ENCODE data around the gene CNTNAP2. TPM values are rescaled to one million over a fixed set of nuclear protein-coding genes. Genes with fewer than 3 reads are reported as not detected.

The CNTNAP2 gene
- total and polyA plus RNA-seq, 9 of the 15 experiments (the other 6 are each of a cell fraction or from before 2014, with no cell fraction given) = 0.04 to 0.62 (median 0.09) TPM; not detected in 4

DNA sequence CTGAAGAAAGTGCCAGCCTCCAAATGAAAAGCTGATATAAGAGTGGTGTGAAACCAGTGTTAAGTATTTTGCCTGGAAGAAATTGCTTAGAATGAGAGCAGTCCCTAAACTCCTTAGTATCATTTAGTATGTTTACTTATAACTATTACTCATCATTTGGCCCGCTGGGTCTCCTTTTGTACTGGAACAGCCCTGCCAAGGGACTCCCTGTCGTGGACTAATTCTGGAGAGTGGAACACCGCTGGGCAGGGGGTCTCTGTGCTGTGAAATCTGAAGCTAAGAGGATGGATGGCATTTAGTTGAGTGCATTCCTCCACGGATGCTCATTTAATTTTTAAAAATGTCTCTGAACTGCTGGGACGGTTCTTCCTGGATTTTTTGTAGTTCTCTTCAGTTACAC is 1584.1 kb downstream of the CNTNAP2 start:
- CTCF ChIA-PET (ENCODE audit: low intra/inter-chr PET ratio) = no interaction called here
- H2AFZ ChIP-seq (ENCODE audit: low read depth, low read length) = no peak overlapping the region
- no TSS peak for BruUV-seq (replicated peaks)
- no peaks in the 10 kb centered on the region for H4K20me1 ChIP-seq (replicated peaks; ENCODE audit: control insufficient read depth, insufficient read depth, low read length)
- H3K4me2 ChIP-seq (ENCODE audit: insufficient read depth, low read length) = no peak overlapping the region
- no peak overlapping the region for H3K9ac ChIP-seq (ENCODE audit: insufficient read depth in 1 of 2, low read depth in 2 of 2, low read length in 2 of 2)
- WGBS (ENCODE audit: insufficient coverage, low coverage, missing lambda C conversion rate) = 0% methylated on average over 5 of the region's 5 CpGs
- no peak overlapping the region for H3K27ac ChIP-seq (ENCODE audit: extremely low read depth, low read depth, low read length)
- H3K27me3 ChIP-seq (ENCODE audit: control insufficient read depth in 2 of 2, insufficient read depth in 2 of 2, low read length in 2 of 2) = no peaks in the 10 kb centered on the region
- H3K9me3 ChIP-seq (replicated peaks; ENCODE audit: control insufficient read depth, insufficient read depth, low read depth, low read length) = no peaks in the 10 kb centered on the region; the same call in 1 of the 2 replicates
- in situ Hi-C loops (cut with MboI) = no loop called here
- intact Hi-C loops (cut with micrococcal nuclease) = no loop called here
- POLR2A ChIA-PET = no interaction called here
- H3K36me3 ChIP-seq (ENCODE audit: control insufficient read depth, insufficient read depth, low read length) = no peaks in the 10 kb centered on the region
- H3K4me3 ChIP-seq = no peak overlapping the region
- no peaks in the 10 kb centered on the region for H3K79me2 ChIP-seq (ENCODE audit: control insufficient read depth, insufficient read depth, low read length)
- ATAC-seq (no peak), DNase-seq (ENCODE audit: extremely low read depth in 1 of 4, low spot score in 3 of 4) (no peak), FAIRE-seq (no peak)
- no peaks in the 10 kb centered on the region for H3K9me1 ChIP-seq (ENCODE audit: control insufficient read depth, insufficient read depth, low read length)
- H3K4me1 ChIP-seq (replicated peaks in 1 of 2; ENCODE audit: control insufficient read depth in 2 of 2, insufficient read depth in 2 of 2, low read length in 2 of 2) = no peaks in the 10 kb centered on the region
- TF ChIP-seq PCBP1 (IDR thresholded peaks at IDR 0.05; ENCODE audit: low read depth, low read length, poor library complexity, severe bottlenecking) (no peak), SRF (CRISPR knock-in tag; IDR thresholded peaks at IDR 0.05) (no peak), TAF1 (IDR thresholded peaks at IDR 0.05; ENCODE audit: control insufficient read depth, extremely low read depth, insufficient read depth, low read length, severe bottlenecking) (no peak), MYC (IDR thresholded peaks at IDR 0.05; ENCODE audit: low read depth, low read length) (no peak), MYC (CRISPR knock-in tag; IDR thresholded peaks at IDR 0.05; ENCODE audit: borderline replicate concordance, low read depth) (no peak), ZNF384 (IDR thresholded peaks at IDR 0.05; ENCODE audit: low read depth, low read length) (no peak), KLF1 (tag; IDR thresholded peaks at IDR 0.05) (no peak), CSDE1 (IDR thresholded peaks at IDR 0.05) (no peak), RBM39 (optimal IDR thresholded peaks at IDR 0.05; ENCODE audit: low read depth, low read length) (no peak), CBFB (CRISPR knock-in tag; IDR thresholded peaks at IDR 0.05) (no peak), ZBTB17 (CRISPR knock-in tag; IDR thresholded peaks at IDR 0.05) (no peak), KDM5B (IDR thresholded peaks at IDR 0.05; ENCODE audit: insufficient replicate concordance, low read depth, low read length) (no peak), JUNB (CRISPR knock-in tag; conservative IDR thresholded peaks at IDR 0.05) (no peak), HDAC6 (IDR thresholded peaks at IDR 0.05; ENCODE audit: low read depth, low read length) (no peak)
- TF ChIP-seq, protein P1, sequence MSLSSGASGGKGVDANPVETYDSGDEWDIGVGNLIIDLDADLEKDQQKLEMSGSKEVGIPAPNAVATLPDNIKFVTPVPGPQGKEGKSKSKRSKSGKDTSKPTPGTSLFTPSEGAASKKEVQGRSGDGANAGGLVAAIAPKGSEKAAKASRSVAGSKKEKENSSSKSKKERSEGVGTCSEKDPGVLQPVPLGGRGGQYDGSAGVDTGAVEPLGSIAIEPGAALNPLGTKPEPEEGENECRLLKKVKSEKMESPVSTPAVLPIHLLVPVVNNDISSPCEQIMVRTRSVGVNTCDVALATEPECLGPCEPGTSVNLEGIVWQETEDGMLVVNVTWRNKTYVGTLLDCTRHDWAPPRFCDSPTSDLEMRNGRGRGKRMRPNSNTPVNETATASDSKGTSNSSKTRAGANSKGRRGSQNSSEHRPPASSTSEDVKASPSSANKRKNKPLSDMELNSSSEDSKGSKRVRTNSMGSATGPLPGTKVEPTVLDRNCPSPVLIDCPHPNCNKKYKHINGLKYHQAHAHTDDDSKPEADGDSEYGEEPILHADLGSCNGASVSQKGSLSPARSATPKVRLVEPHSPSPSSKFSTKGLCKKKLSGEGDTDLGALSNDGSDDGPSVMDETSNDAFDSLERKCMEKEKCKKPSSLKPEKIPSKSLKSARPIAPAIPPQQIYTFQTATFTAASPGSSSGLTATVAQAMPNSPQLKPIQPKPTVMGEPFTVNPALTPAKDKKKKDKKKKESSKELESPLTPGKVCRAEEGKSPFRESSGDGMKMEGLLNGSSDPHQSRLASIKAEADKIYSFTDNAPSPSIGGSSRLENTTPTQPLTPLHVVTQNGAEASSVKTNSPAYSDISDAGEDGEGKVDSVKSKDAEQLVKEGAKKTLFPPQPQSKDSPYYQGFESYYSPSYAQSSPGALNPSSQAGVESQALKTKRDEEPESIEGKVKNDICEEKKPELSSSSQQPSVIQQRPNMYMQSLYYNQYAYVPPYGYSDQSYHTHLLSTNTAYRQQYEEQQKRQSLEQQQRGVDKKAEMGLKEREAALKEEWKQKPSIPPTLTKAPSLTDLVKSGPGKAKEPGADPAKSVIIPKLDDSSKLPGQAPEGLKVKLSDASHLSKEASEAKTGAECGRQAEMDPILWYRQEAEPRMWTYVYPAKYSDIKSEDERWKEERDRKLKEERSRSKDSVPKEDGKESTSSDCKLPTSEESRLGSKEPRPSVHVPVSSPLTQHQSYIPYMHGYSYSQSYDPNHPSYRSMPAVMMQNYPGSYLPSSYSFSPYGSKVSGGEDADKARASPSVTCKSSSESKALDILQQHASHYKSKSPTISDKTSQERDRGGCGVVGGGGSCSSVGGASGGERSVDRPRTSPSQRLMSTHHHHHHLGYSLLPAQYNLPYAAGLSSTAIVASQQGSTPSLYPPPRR (CRISPR knock-in tag; IDR thresholded peaks at IDR 0.05; ENCODE audit: borderline replicate concordance) = no peak
- TF ChIP-seq, protein P2, sequence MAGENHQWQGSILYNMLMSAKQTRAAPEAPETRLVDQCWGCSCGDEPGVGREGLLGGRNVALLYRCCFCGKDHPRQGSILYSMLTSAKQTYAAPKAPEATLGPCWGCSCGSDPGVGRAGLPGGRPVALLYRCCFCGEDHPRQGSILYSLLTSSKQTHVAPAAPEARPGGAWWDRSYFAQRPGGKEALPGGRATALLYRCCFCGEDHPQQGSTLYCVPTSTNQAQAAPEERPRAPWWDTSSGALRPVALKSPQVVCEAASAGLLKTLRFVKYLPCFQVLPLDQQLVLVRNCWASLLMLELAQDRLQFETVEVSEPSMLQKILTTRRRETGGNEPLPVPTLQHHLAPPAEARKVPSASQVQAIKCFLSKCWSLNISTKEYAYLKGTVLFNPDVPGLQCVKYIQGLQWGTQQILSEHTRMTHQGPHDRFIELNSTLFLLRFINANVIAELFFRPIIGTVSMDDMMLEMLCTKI (IDR thresholded peaks at IDR 0.05; ENCODE audit: partially characterized antibody) = no peak
- TF ChIP-seq, protein P3, sequence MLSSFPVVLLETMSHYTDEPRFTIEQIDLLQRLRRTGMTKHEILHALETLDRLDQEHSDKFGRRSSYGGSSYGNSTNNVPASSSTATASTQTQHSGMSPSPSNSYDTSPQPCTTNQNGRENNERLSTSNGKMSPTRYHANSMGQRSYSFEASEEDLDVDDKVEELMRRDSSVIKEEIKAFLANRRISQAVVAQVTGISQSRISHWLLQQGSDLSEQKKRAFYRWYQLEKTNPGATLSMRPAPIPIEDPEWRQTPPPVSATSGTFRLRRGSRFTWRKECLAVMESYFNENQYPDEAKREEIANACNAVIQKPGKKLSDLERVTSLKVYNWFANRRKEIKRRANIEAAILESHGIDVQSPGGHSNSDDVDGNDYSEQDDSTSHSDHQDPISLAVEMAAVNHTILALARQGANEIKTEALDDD (IDR thresholded peaks at IDR 0.05) = no peak
